Ascending aorta (tissue), 2 donors: Measurements from ENCODE around the gene DUSP18. TPM values are rescaled to one million over a fixed set of nuclear protein-coding genes. Genes with fewer than 3 reads are reported as not detected.
"Not testable (repeated sequence)": the region's sequence is repeated elsewhere in the genome, so short reads cannot be mapped to it uniquely, and the experiment has no call there.

Experiments
- DNase-seq, 2 donors: peaks; one replicate each; pipeline ENCODE4 v3.0.0-alpha.2; 2019; ENCODE audit warnings: low spot score in 2 of 2
- H3K27ac ChIP-seq, 2 donors: fragments of 200-600 bp; sonication (generic); one replicate each; pipeline ENCODE4 v1.5.1; 2016 to 2017; ENCODE audit warnings: mild to moderate bottlenecking in 1 of 2
- H3K27me3 ChIP-seq: fragments of 200-600 bp; sonication (generic); one replicate; pipeline ENCODE4 v1.5.1; 2017
- H3K36me3 ChIP-seq, 2 donors: fragments of 200-600 bp; sonication (generic); one replicate each; pipeline ENCODE4 v1.5.1; 2016
- H3K4me1 ChIP-seq, 2 donors: fragments of 200-600 bp; sonication (generic); one replicate each; pipeline ENCODE4 v1.5.1; 2016 to 2017; ENCODE audit warnings: mild to moderate bottlenecking in 1 of 2
- H3K4me3 ChIP-seq, 2 donors: fragments of 200-600 bp; sonication (generic); one replicate each; pipeline ENCODE4 v1.5.1; 2016 to 2017; ENCODE audit warnings: mild to moderate bottlenecking in 1 of 2
- H3K9me3 ChIP-seq, 2 donors: fragments of 200-600 bp; sonication (generic); one replicate each; pipeline ENCODE4 v1.5.1; 2016
- CTCF ChIP-seq, 3 experiments: fragments of 200-600 bp in 2 of 3; fragments of 450-650 bp in 1 of 3; sonication (generic) in 2 of 3; IDR thresholded peaks; one replicate each; pipeline ENCODE4 v1.5.1; 2016 to 2019; ENCODE audit warnings: antibody characterized with exemption in 3 of 3, mild to moderate bottlenecking in 1 of 3, moderate library complexity in 1 of 3
- intact Hi-C: fragments of 100-400 bp; cut with DNase I; formaldehyde crosslinking; loops from one replicate; pipeline ENCODE4 v1.15.1; 2023
- total RNA-seq: library from RNA; depleted of rRNA; stranded (reverse); fragments of >200 nt; gene quantifications from one replicate; pipeline ENCODE4 v1.1.0, GENCODE V29; 2016

The DUSP18 gene
- total RNA-seq, 1 donor from 2014 or later, result 0.21 TPM

DNA sequence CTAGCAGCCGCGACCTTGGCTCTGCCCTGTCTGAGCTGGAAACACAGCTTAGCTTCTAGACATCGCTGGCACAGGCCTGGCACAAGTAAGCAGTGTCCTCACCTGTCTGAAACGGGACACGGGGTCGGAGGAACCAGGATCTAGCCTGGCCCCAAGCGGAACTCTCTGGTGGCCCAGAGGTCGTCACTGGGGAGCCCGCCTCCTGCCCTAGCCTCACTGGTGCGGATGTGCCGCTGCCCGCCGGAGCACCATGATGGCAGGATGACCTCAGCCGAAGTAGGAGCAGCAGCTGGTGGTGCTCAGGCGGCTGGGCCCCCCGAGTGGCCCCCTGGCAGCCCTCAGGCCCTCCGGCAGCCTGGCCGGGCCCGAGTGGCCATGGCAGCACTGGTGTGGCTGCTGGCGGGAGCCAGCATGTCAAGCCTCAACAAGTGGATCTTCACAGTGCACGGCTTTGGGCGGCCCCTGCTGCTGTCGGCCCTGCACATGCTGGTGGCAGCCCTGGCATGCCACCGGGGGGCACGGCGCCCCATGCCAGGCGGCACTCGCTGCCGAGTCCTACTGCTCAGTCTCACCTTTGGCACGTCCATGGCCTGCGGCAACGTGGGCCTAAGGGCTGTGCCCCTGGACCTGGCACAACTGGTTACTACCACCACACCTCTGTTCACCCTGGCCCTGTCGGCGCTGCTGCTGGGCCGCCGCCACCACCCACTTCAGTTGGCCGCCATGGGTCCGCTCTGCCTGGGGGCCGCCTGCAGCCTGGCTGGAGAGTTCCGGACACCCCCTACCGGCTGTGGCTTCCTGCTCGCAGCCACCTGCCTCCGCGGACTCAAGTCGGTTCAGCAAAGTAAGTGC is 31.2 kb downstream of the DUSP18 start:
- H3K36me3 ChIP-seq, result no peaks in the 10 kb centered on the region

DNA sequence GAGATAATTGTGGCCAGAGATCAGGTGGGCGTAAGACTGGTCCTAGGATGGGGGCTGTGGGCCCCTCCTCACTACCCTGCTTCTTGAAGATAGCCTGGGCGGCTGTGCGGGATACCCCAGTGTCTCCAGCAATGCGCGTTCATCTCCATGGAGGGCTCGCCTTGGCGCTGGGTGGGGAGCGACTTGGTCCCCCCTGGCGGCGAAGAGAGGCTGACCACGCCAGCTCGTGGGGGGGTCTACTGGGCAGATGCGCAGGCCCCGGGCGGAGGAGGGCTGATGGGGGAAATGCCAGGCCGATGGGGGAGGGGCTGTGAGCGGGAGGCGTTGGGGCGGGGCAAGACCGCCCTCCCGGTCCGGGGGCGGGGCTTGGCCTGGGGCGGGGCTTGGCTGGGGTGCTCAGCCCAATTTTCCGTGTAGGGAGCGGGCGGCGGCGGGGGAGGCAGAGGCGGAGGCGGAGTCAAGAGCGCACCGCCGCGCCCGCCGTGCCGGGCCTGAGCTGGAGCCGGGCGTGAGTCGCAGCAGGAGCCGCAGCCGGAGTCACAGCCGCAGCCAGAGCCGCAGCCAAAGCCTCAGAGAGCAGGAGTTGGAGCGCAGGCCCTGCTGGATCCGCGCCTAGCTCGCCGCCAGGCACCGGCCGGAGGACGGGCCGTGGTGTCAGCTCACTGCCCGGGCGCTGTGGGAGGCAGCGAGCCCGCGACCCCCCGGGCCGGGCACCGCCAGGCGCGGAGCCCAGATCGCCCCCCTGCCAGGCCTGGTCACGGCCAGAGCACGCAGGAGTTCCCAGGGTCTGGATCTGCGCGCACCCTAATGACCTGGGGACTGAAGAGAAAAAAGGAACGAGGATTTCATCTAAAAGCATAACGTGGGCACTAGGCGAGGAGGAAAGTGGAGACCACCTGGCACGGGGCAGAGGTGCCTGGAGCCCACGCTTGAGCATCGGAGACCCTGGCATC is 32.1 kb downstream of the DUSP18 start, which contains the start of gene SLC35E4:
Gene SLC35E4, plus strand, starts transcription at position 509 of the 953 bp plus-strand sequence. CDS start 670 bp downstream, outside the sequence.
- intact Hi-C loops, result loop anchor here (1.0 to 10.0 kb wide), 6 partner anchors 29 to 513 kb away; partner anchors contain the start of genes DUSP18, OSBP2, SMTN and TCN2
- Histone ChIP-seq H3K4me3 (peak within 1 kb of the TSS; percentile 70 to 90), H3K4me1 (peaks cover 21 to 32% of the 10 kb centered on the region in 2 donors), H3K27ac (peak within 1 kb of the TSS; percentile 97 to 98), H3K36me3 (no peaks in the 10 kb centered on the region), H3K27me3 (no peaks in the 10 kb centered on the region), H3K9me3 (no peaks in the 10 kb centered on the region)
- peak; percentile 74 to 96 for DNase-seq
- TF ChIP-seq CTCF (IDR thresholded peaks at IDR 0.05), result peak; percentile 11 to 23 (median 20)

More for the DNA sequence above, 31.2 kb downstream of the DUSP18 start:
- peak overlapping the region; percentile 97 to 98 for H3K27ac ChIP-seq
- no peaks in the 10 kb centered on the region for H3K27me3 ChIP-seq
- peak overlapping the region; percentile 70 to 90 for H3K4me3 ChIP-seq
- peaks cover 21 to 32% of the 10 kb centered on the region in 2 donors for H3K4me1 ChIP-seq
- intact Hi-C loops, result loop anchor here (10.0 kb wide), 1 partner anchor 448 kb away; the partner anchor contains the start of gene SMTN
- H3K9me3 ChIP-seq, result no peaks in the 10 kb centered on the region
- DNase-seq, result no peak
- no peak for TF ChIP-seq CTCF (IDR thresholded peaks at IDR 0.05)

GRCh38 chr22:30634471-30635233 is 33.0 kb downstream of the DUSP18 start:
- no peaks in the 10 kb centered on the region for H3K27me3 ChIP-seq
- H3K36me3 ChIP-seq, result no peaks in the 10 kb centered on the region
- peak overlapping the region; percentile 70 to 90 for H3K4me3 ChIP-seq
- no peaks in the 10 kb centered on the region for H3K9me3 ChIP-seq
- intact Hi-C loops, result loop anchor here (1.0 to 10.0 kb wide), 8 partner anchors 28 to 514 kb away; partner anchors contain the start of genes DUSP18, OSBP2, SMTN and TCN2
- peaks cover 21 to 32% of the 10 kb centered on the region in 2 donors for H3K4me1 ChIP-seq
- DNase-seq, result peak; percentile 65 to 92
- peak; percentile 93 to 95 (median 95) for TF ChIP-seq CTCF (IDR thresholded peaks at IDR 0.05)
- H3K27ac ChIP-seq, result peak overlapping the region; percentile 97 to 98

GRCh38 chr22:30631469-30631868 is 36.2 kb downstream of the DUSP18 start:
- H3K4me3 ChIP-seq, H3K27ac ChIP-seq: not testable (repeated sequence)
- intact Hi-C loops, result loop anchor here (10.0 kb wide), 1 partner anchor 453 kb away; the partner anchor contains the start of gene SMTN

DNA sequence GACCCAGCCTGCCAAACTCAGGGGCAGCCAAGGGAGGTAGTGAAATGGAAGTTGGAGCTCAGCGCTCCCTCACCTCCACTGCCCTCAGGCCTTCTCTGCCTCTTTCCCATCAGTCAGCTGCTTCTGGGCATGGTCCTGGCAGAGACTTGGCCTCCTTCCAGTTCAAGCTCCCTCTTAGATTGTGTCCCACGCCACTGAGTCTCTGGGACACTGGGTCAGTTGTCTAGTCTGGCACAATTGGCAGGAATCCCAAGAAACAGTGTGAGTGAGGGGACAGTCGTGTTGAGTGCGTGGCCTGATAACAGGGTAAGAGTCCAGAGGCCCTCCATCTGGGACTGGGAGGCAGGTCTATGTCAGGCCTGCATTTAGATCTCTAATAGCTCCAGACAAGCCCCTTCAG is 39.2 kb downstream of the DUSP18 start:
- no peak for TF ChIP-seq CTCF (IDR thresholded peaks at IDR 0.05)
- Histone ChIP-seq H3K36me3 (no peaks in the 10 kb centered on the region), H3K9me3 (no peaks in the 10 kb centered on the region), H3K27ac (no peak overlapping the region), H3K4me3 (no peak overlapping the region), H3K27me3 (no peaks in the 10 kb centered on the region), H3K4me1 (no peaks in the 10 kb centered on the region)
- intact Hi-C loops, result no loop called here
- DNase-seq, result no peak

More at GRCh38 chr22:30631469-30631868, 36.2 kb downstream of the DUSP18 start:
- H3K9me3 ChIP-seq, DNase-seq, H3K27me3 ChIP-seq, H3K36me3 ChIP-seq: not testable (repeated sequence)
- peaks cover 9 to 17% of the 10 kb centered on the region in 2 donors for H3K4me1 ChIP-seq
